Left lung (tissue), 10 donors: ENCODE measurements around the gene ZNF823. TPM values are rescaled to one million over a fixed set of nuclear protein-coding genes. Genes with fewer than 3 reads are reported as not detected.
A peak's percentile ranks its signal among the peaks of the same experiment; 100 is the strongest.

Experiments used
- ATAC-seq: fragments of 200-7000 bp; cut with Tn5 transposase; one replicate; pipeline ENCODE4 v1.9.1; 2020; ENCODE audit warnings: moderate library complexity
- DNase-seq, 4 donors: peaks; one replicate each; pipeline ENCODE4 v3.0.0-alpha.2; 2013 to 2020
- H3K27ac ChIP-seq, 2 donors: fragments of 200-600 bp; sonication (generic) in 1 of 2; one replicate each; pipeline versions ENCODE4 v1.5.0 to v1.8.0; 2020 to 2021
- H3K27me3 ChIP-seq, 2 donors: fragments of 200-600 bp; sonication (generic) in 1 of 2; one replicate each; pipeline versions ENCODE4 v1.5.0 to v1.8.0; 2020 to 2021
- H3K36me3 ChIP-seq, 2 donors: fragments of 200-600 bp; sonication (generic) in 1 of 2; one replicate each; pipeline versions ENCODE4 v1.5.0 to v1.8.0; 2020 to 2021
- H3K4me1 ChIP-seq, 2 donors: fragments of 200-600 bp; one replicate each; pipeline ENCODE4 v1.8.0; 2021
- H3K4me3 ChIP-seq, 2 donors: fragments of 200-600 bp; sonication (generic) in 1 of 2; one replicate each; pipeline versions ENCODE4 v1.5.0 to v1.8.0; 2020 to 2021; ENCODE audit warnings: mild to moderate bottlenecking in 1 of 2
- H3K9me3 ChIP-seq, 2 donors: fragments of 200-600 bp; sonication (generic) in 1 of 2; one replicate each; pipeline versions ENCODE4 v1.5.0 to v1.8.0; 2020 to 2021
- intact Hi-C, 2 donors: fragments of 100-400 bp; cut with DNase I; formaldehyde crosslinking; loops; one replicate each; pipeline versions ENCODE4 v1.11.2 to v1.14.2; 2022
- polyA plus RNA-seq, 6 donors: library from polyadenylated mRNA; unstranded; fragments of 120-200 nt; gene quantifications; one replicate each; pipeline ENCODE4 v1.2.1, GENCODE V29; 2013; ENCODE audit not compliant: insufficient read length in 6 of 6
- total RNA-seq, 2 donors: library from RNA; stranded (reverse); fragmentation: NEBNext Ultra II Directional; extraction: Animal tissue kit (Norgen Biotek cat#: 25700); gene quantifications; one replicate each; pipeline ENCODE4 v1.2.1, GENCODE V29; 2021
- TF ChIP-seq, protein P1 (sequence below), 2 donors: fragments of 200-600 bp; sonication (generic) in 1 of 2; IDR thresholded peaks; one replicate each; pipeline versions ENCODE4 v1.5.0 to v1.8.0; 2021; ENCODE audit warnings: antibody characterized with exemption in 2 of 2
- donor health status: DM: no; HTN: yes; CAD: no.
- donor health status: DM: no; HTN: no; CAD: no.

ZNF823 gene
- total and polyA plus RNA-seq, 8 donors = 5.3 to 9.1 (median 8.6) TPM

DNA sequence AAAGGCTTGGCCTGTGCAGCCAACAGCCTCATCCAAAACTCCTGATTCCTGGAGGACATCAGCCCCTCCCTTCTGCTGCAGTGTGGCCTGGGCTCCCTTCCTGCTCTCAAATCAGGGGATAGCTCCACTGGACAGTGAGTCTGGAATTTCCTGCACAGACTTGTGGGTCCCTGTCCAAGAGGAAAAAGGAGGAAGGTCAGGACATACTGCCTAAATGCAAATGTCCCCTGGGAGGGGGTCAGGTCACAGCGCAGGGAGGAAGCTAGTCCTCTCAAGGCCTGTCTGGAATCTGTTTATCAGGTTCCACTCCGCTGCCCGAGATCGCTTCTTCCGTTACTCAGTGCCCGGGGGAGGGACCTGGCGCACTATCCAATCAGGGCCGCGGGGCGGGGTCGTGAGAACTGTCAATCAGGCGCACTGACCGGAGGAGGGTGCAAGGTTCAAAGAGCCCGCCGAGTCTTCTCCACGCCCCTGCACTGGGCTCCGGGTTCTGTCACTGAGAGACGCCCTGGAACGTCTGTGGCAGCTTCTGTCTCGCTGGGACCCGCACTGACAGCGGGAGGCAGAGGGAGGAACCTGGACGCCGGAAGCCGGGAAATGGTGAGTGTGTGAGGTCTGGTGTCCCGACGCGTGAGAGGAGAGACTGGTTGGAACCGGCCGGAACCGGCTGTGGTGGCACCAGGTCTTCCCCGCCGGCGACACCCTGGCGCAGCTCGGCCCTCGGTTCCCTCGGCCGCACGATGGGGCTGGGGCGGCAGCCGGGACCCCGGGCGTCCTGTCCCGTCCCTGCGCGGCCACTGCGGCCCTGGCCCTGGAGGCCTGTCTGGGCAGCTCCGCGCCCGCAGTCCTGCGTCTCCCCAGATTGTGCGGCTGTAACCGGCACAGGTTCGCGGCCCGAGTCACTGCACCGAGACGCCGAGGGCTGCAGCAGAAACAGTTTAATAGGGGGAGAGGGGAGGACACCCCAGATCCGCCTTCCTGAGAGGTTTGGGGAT lies 28.1 kb upstream of the ZNF823 start, which contains the start of gene ZNF441:
TSS of gene ZNF441 (plus strand) at position 404 of the 995 bp plus-strand sequence. CDS start at position 598, 194 bp downstream.
- Histone ChIP-seq H3K4me1 (peaks cover 6 to 16% of the 10 kb centered on the region in 2 donors), H3K36me3 (no peaks in the 10 kb centered on the region), H3K27me3 (no peaks in the 10 kb centered on the region), H3K4me3 (peak within 1 kb of the TSS; percentile 71 to 72), H3K27ac (peak within 1 kb of the TSS; percentile 92 to 93), H3K9me3 (peaks cover 0 to 24% of the 10 kb centered on the region in 2 donors)
- ATAC-seq (peak; percentile 99), DNase-seq (peak; percentile 96 to 97 (median 97))
- intact Hi-C loops = no loop called here
- TF ChIP-seq, protein P1, sequence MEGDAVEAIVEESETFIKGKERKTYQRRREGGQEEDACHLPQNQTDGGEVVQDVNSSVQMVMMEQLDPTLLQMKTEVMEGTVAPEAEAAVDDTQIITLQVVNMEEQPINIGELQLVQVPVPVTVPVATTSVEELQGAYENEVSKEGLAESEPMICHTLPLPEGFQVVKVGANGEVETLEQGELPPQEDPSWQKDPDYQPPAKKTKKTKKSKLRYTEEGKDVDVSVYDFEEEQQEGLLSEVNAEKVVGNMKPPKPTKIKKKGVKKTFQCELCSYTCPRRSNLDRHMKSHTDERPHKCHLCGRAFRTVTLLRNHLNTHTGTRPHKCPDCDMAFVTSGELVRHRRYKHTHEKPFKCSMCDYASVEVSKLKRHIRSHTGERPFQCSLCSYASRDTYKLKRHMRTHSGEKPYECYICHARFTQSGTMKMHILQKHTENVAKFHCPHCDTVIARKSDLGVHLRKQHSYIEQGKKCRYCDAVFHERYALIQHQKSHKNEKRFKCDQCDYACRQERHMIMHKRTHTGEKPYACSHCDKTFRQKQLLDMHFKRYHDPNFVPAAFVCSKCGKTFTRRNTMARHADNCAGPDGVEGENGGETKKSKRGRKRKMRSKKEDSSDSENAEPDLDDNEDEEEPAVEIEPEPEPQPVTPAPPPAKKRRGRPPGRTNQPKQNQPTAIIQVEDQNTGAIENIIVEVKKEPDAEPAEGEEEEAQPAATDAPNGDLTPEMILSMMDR (IDR thresholded peaks at IDR 0.05) = no peak

DNA sequence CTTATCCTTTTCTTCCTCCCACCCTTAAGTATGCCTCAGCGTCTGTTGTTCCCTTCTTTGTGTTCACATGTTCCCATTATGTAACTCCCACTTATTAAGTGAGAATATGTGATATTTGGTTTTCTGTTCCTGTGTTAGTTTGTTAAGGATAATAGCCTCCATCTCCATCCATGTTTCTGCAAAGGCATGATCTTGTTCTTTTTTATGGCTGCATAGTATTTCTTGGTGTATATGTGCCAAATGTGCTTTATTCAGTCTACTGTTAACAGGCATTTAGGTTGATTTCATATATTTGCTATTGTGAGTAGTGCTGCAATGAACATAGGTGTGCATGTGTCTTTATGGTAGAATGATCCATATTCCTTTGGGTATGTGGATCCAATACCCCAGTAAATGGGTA lies 24.9 kb upstream of the ZNF823 start:
- intact Hi-C loops = no loop called here
- TF ChIP-seq, protein P1 (IDR thresholded peaks at IDR 0.05) = no peak
- peaks cover 6 to 16% of the 10 kb centered on the region in 2 donors for H3K4me1 ChIP-seq
- DNase-seq (no peak), ATAC-seq (no peak)
- no peaks in the 10 kb centered on the region for H3K27me3 ChIP-seq
- H3K9me3 ChIP-seq = peaks cover 0 to 6% of the 10 kb centered on the region in 2 donors
- H3K27ac ChIP-seq = no peak overlapping the region
- no peaks in the 10 kb centered on the region for H3K36me3 ChIP-seq
- H3K4me3 ChIP-seq = no peak overlapping the region

DNA sequence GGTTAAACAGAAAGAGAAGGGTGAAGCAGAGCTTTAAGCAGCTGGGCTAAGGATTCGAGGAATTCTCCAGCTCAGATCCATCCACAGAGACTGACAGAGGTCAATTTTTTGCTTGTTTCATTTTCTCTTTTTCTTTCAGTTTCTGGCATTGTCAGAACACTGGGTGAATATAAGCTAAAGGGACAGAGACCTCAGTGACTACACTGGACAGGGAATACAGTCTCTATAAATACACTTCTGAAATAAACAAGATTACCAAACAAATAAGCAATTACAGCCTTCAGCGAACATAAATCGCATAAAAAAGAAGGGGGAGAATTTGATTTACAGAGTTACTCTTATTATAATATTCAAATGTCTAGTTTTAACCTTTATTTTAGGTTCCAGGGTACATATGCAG lies 24.4 kb upstream of the ZNF823 start:
- Histone ChIP-seq H3K4me1 (peaks cover 4 to 11% of the 10 kb centered on the region in 2 donors), H3K9me3 (peaks cover 0 to 6% of the 10 kb centered on the region in 2 donors), H3K36me3 (no peaks in the 10 kb centered on the region), H3K27ac (no peak overlapping the region), H3K4me3 (no peak overlapping the region), H3K27me3 (no peaks in the 10 kb centered on the region)
- DNase-seq (no peak), ATAC-seq (no peak)
- TF ChIP-seq, protein P1 (IDR thresholded peaks at IDR 0.05) = no peak
- intact Hi-C loops = no loop called here

DNA sequence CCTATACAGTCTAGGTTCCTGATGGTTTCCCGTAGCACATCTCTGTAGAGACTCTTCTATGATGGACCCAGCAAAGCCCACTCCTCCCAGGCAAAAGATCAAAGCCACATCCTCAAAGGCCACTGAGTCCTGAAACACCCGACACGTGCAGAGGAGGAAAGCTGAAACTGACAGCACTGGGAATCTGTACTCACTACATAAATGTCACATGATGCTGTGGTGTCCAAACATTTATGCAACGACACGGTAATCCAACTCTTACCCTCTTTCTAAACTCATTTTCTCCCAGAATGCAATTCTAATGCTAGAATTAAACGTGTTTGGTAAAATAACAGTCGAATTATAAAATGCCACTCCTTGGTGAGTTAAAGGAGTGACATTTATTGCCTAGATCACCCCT lies 21.1 kb upstream of the ZNF823 start:
- H3K36me3 ChIP-seq = no peaks in the 10 kb centered on the region
- ATAC-seq (no peak), DNase-seq (no peak)
- intact Hi-C loops = no loop called here
- H3K9me3 ChIP-seq = peaks cover 0 to 37% of the 10 kb centered on the region in 2 donors
- TF ChIP-seq, protein P1 (IDR thresholded peaks at IDR 0.05) = no peak
- no peak overlapping the region for H3K4me3 ChIP-seq
- H3K27me3 ChIP-seq = no peaks in the 10 kb centered on the region
- H3K4me1 ChIP-seq = no peaks in the 10 kb centered on the region
- H3K27ac ChIP-seq = no peak overlapping the region

DNA sequence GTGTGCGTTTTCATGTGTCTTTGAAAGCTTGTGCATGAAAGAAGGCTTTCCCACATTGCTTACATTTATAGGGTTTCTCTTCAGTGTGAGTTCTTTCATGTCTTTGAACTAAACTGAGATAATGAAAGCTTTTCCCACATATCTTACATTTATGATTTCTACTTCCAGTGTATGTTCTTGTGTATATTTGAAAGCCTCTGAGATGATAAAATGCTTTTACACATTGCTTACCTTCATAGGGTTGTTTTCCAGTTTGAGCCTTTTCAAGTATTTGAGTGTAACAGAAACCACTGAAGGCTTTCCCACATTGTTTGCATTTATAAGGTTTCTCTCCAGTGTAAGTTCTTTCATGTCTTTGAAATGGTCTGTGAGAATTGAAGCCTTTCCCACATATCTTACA lies 18.2 kb upstream of the ZNF823 start:
- no peak for ATAC-seq
- TF ChIP-seq, protein P1 (IDR thresholded peaks at IDR 0.05) = no peak

More for the DNA sequence above, 18.2 kb upstream of the ZNF823 start:
- no peak overlapping the region for H3K27ac ChIP-seq
- DNase-seq = no peak
- no peaks in the 10 kb centered on the region for H3K36me3 ChIP-seq
- intact Hi-C loops = no loop called here
- H3K27me3 ChIP-seq = no peaks in the 10 kb centered on the region
- H3K4me3 ChIP-seq = no peak overlapping the region
- H3K9me3 ChIP-seq = peaks cover 0 to 39% of the 10 kb centered on the region in 2 donors
- H3K4me1 ChIP-seq = no peaks in the 10 kb centered on the region
